LNCaP clone FGC (cell line): ENCODE measurements around the gene XPR1.
"Not testable (repeated sequence)": the region's sequence is repeated elsewhere in the genome, so short reads cannot be mapped to it uniquely, and the experiment has no call there.

ENCODE experiments used
- DNase-seq: peaks from one replicate; pipeline ENCODE4 v3.0.0-alpha.2; 2011; ENCODE audit warnings: low read depth
- H3K4me3 ChIP-seq: 2 replicates; pipeline ENCODE4 v1.5.1; 2011; ENCODE audit warnings: mild to moderate bottlenecking, low read depth, low read length, control low read depth
- CTCF ChIP-seq: IDR thresholded peaks from 2 replicates; pipeline ENCODE4 v1.5.1; 2012; ENCODE audit warnings: mild to moderate bottlenecking; ENCODE audit not compliant: control insufficient read depth, insufficient read depth; ENCODE audit errors: extremely low read depth

The XPR1 gene

GRCh38 chr1:180680558-180681144, 48.8 kb downstream of the XPR1 start:
- TF ChIP-seq CTCF, result no peak
- no peak for DNase-seq
- H3K4me3 ChIP-seq, result no peak overlapping the region

DNA sequence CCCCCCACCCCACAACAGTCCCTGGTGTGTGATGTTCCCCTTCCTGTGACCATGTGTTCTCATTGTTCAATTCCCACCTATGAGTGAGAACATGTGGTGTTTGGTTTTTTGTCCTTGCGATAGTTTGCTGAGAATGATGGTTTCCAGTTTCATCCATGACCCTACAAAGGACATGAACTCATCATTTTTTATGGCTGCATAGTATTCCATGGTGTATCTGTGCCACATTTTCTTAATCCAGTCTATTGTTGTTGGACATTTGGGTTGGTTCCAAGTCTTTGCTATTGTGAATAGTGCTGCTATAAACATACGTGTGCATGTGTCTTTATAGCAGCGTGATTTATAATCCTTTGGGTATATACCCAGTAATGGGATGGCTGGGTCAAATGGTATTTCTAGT, 51.3 kb downstream of the XPR1 start:
- not testable (repeated sequence) for H3K4me3 ChIP-seq, DNase-seq

DNA sequence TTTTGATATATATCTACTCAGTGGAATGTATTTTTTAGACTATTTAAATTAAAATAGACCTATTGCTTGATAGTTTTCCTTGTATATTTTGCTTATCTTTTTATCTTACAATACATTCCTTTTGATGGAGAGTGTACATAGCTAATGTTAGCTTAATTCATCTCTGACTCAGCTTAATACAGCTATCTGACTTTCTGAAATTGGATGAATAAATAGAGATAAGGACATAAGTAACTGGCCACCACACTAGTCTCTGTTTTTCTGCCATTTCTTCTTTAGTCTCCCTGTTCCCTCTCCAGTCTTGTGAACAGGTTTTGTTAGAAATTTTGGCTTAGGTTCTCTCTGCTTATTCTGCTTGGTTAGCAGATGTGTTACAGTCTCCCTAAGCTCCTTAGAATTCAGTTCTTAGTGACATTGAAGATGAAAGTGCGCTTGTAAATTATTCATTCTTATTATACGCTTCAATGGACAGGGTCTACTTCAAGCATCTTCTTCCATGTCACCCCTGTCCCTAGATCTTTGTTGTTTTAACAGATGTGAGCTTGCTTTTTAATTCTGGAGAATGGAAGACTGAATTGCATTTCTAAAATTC, 59.6 kb downstream of the XPR1 start:
- peak; percentile 39 for DNase-seq
- no peak for TF ChIP-seq CTCF
- H3K4me3 ChIP-seq, result no peak overlapping the region

GRCh38 chr1:180693564-180694244, 61.9 kb downstream of the XPR1 start:
- DNase-seq, result no peak
- H3K4me3 ChIP-seq, result no peak overlapping the region
- no peak for TF ChIP-seq CTCF

DNA sequence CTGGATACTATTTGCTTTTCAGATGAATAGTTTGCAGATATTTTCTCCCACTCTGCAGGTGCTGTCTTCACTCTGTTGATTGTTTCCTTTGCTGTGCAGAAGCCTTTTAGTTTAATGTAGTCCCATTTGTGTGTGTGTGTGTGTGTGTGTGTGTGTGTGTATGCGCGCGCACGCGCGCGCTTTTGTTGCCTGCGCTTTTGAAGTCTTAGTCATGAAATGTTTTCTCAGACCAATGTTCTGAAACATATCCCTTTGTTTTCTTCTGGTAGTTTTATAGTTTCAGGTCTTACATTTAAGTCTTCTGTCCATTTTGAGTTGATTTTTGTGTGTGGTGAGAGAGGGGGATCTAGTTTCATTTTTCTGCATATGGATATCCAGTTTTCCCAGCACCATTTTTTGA, 63.5 kb downstream of the XPR1 start:
- no peak for DNase-seq
- no peak overlapping the region for H3K4me3 ChIP-seq
- TF ChIP-seq CTCF, result no peak

DNA sequence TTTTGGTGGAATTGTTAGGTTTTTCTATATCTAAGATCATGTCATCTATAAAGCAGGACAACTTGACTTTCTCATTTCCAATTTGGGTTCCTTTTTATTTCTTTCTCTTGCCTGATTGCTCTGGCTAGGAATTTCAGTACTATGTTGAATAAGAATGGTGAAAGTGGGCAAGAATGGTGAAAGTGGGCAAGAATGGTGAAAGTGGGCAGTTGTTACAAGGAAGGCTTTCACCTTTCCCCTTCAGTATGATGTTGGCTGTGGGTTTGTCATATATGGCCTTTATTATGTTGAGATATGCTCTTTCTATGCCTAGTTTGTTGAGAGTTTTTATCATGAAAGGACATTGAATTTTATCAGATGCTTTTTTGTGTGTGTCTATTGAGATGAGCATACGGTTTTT, 64.5 kb downstream of the XPR1 start:
- no peak for DNase-seq
- TF ChIP-seq CTCF, result no peak
- no peak overlapping the region for H3K4me3 ChIP-seq

- no peak for TF ChIP-seq CTCF
- no peak overlapping the region for H3K4me3 ChIP-seq
- no peak for DNase-seq
Observed at GRCh38 chr1:180698580-180698979, 66.8 kb downstream of the XPR1 start.

DNA sequence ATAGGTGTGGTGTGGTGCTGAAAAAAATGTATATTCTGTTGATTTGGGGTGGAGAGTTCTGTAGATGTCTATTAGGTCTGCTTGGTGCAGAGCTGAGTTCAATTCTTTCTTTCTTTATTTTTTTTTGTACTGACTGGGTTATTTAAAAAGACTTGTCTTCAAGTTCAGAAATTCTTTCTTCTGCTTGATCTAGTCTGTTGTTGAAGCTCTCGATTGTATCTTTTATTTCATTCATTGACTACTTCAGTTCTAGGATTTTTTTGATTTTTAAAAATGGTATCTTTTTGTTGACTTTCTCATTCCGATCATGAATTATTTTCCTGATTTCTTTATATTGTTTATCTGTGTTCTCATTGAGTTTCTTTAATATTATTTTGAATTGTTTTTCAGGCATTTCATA, 70.6 kb downstream of the XPR1 start:
- DNase-seq, H3K4me3 ChIP-seq: not testable (repeated sequence)

GRCh38 chr1:180710746-180711145, 78.9 kb downstream of the XPR1 start:
- not testable (repeated sequence) for DNase-seq, H3K4me3 ChIP-seq

DNA sequence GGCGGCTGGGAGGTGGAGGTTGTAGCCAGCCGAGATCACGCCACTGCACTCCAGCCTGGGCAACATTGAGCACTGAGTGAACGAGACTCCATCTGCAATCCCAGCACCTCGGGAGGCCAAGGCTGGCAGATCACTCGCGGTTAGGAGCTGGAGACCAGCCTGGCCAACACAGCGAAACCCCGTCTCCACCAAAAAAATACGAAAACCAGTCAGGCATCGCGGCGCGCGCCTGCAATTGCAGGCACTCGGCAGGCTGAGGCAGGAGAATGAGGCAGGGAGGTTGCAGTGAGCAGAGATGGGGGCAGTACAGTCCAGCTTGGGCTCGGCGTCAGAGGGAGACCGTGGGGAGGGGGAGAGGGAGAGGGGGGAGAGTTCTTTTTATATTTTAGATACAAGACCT, 79.4 kb downstream of the XPR1 start:
- DNase-seq, H3K4me3 ChIP-seq: not testable (repeated sequence)
